Thymus (tissue), 11 donors: ENCODE results near the gene CTDNEP1. TPM values are rescaled to one million over a fixed set of nuclear protein-coding genes. Genes with fewer than 3 reads are reported as not detected.

Experiments
- DNase-seq, 9 donors: peaks; one replicate each; pipeline ENCODE4 v3.0.0-alpha.2; 2013; ENCODE audit warnings: low spot score in 9 of 9, low read depth in 6 of 9, missing footprints in 1 of 9
- H3K27ac ChIP-seq, 2 donors: one replicate each; pipeline ENCODE4 v1.5.1; 2013; ENCODE audit warnings: control low read depth in 1 of 2, low read depth in 1 of 2, low read length in 1 of 2, mild to moderate bottlenecking in 1 of 2, moderate library complexity in 1 of 2
- H3K27me3 ChIP-seq, 2 donors: one replicate each; pipeline ENCODE4 v1.5.1; 2013; ENCODE audit warnings: low read length in 1 of 2; ENCODE audit not compliant: control insufficient read depth in 2 of 2, insufficient read depth in 1 of 2
- H3K36me3 ChIP-seq, 2 donors: one replicate each; pipeline ENCODE4 v1.5.1; 2013; ENCODE audit warnings: low read length in 1 of 2, mild to moderate bottlenecking in 1 of 2, moderate library complexity in 1 of 2; ENCODE audit not compliant: control insufficient read depth in 2 of 2, insufficient read depth in 2 of 2
- H3K4me1 ChIP-seq, 2 donors: one replicate each; pipeline ENCODE4 v1.5.1; 2013; ENCODE audit warnings: low read length in 2 of 2; ENCODE audit not compliant: control insufficient read depth in 2 of 2, insufficient read depth in 2 of 2
- H3K4me3 ChIP-seq, 2 donors: one replicate each; pipeline ENCODE4 v1.5.1; 2013; ENCODE audit warnings: low read length in 2 of 2, control low read depth in 1 of 2, mild to moderate bottlenecking in 1 of 2
- H3K9me3 ChIP-seq, 2 donors: one replicate each; pipeline ENCODE4 v1.5.1; 2013; ENCODE audit warnings: low read length in 1 of 2, mild to moderate bottlenecking in 1 of 2; ENCODE audit not compliant: control insufficient read depth in 2 of 2, insufficient read depth in 1 of 2
- WGBS: extraction: QIAGEN DNeasy Blood & Tissue Kit; methylation state at CpG from one replicate; pipeline ENCODE4 v1.1.7; 2013; 5-methylcytosine and 5-hydroxymethylcytosine counted together
- polyA plus RNA-seq: library from polyadenylated mRNA; stranded (reverse); fragments of 200-250 nt; gene quantifications from one replicate; pipeline ENCODE4 v1.2.3, GENCODE V29; 2013
- total RNA-seq: library from RNA; stranded (reverse); fragments of 120-200 nt; gene quantifications from one replicate; pipeline ENCODE4 v1.2.4, GENCODE V29; 2013
- donor health status: healthy.

CTDNEP1 gene
- total and polyA plus RNA-seq, 2 donors = 19.5 to 79.7 TPM

DNA sequence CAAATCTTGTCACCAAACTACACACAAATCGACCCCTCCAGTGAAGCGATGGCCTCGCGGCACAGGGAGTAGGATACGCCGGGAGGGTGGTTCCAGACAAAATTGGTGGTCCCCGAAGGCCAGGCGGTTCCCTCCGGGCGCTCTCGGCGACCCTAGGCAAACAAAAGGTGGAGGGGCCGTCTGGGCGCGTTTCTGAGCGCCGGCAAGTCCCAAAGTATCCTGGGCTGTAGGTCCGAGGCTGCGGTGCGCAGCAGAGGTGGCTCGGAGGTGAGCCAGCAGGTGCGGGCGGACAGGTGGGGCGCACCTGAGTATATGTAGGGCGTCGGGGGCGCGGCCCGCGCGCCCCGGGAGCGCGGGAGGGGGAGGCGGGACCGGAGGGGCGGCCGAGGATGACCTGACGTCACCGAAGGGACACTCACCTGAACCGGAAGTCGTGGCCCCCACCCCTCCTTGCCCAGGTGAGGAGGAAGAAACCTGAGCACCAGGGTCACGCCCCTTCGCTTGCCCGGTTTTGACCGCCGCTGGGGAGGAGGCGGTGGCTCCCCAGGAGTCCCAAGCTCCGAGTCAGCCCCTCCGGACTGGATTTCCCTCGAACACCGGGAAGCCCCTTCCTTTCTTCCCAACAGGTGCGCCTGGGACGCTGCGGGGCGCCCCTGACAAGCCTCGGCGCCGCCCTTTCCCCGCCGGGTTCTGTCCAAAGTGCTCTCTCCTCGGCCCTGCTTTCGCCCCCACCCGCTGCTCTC lies 10.8 kb upstream of the CTDNEP1 start, which contains the start of gene CLDN7:
Gene CLDN7 (minus strand): TSS at position 287 of the 743 bp plus-strand sequence. CDS start 435 bp downstream, outside the sequence.
- H3K36me3 ChIP-seq = peaks cover 21 to 25% of the 10 kb centered on the region in 2 donors
- peak within 1 kb of the TSS in 1 of 2 donors; percentile 60 for H3K27ac ChIP-seq
- peak in 1 of 9 donors; percentile 26 for DNase-seq
- peaks cover 39 to 70% of the 10 kb centered on the region in 2 donors for H3K27me3 ChIP-seq
- H3K4me1 ChIP-seq = peaks cover 15 to 31% of the 10 kb centered on the region in 2 donors
- WGBS = 10% methylated on average over 64 of the region's 64 CpGs
- peaks cover 0 to 3% of the 10 kb centered on the region in 2 donors for H3K9me3 ChIP-seq
- H3K4me3 ChIP-seq = peak within 1 kb of the TSS; percentile 8 to 45

DNA sequence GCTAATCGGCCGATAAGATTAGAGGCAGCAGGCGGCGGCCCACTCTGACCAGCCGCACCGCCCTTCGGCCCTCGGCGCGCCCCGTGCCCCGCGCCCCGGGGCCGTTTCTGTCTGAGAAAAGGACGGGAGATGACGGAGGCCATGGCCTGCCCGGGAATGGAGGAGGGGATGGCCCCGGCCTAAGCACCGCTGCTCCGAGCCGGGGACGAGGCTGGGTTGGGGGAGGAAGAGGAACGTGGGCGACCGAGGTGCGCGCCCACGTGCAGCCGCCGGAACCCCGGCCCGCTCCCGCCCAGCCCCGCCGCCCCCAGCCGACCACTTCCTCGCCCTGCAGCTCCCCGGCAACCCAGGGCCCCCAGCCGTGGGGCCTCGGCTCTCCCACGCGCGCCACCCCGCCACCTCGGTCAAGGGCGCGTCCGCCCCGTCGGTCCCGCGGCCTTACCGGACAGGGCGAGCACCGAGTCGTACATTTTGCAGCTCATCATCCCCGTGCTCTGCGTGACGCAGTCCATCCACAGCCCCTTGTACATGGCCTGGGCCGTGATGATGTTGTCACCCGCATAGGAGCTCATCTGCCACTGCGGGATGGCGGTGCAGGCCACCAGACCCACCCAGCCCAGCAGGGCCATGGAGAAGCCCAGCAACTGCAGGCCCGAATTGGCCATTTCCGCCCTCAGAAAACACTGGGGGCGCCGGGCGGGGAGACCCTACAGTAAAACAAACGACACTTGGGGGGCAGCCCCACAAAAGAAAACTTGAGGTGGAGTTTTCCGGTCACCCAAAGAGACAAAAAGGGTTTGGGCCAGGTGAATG lies 10.1 kb upstream of the CTDNEP1 start:
- H3K27me3 ChIP-seq = peaks cover 39 to 64% of the 10 kb centered on the region in 2 donors
- peaks cover 15 to 31% of the 10 kb centered on the region in 2 donors for H3K4me1 ChIP-seq
- peak in 1 of 9 donors; percentile 30 for DNase-seq

DNA sequence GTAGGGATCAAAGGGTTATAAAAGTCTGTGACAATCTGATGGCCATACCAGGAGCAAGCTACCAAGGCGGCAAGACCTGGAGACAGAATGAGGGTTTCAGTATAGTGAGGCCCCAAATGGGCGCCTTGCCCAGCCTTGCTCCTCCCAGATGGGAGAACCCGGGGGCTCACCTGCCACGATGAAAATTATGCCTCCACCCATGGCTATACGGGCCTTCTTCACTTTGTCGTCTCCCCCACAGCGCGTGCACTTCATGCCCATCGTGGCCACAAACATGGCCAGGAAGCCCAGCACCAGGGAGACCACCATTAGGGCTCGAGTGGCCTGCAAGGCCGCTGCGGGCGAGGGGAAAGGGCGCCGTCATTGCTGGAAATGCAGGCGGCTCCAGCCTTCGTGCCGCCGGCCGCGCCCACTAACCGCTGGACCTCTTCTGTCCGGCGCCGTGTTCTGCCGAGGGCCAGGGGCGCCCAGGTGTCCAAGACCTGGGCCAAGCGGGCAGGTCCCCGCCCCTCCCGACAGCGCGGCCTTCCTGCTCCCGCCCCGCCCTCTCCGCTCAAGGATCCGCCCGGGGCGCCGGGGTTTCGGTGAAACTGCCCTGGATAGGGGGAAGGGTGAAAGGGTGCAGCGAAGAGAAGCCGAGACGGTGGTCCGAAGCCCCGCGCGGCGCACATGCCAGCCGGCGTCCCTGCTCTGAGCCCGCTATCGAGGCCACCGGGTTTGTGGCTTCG lies 9.3 kb upstream of the CTDNEP1 start:
- Histone ChIP-seq H3K4me3 (peak overlapping the region; percentile 8 to 45), H3K27ac (peak overlapping the region in 1 of 2 donors; percentile 25), H3K36me3 (peaks cover 36% of the 10 kb centered on the region in 2 donors), H3K4me1 (peaks cover 15 to 31% of the 10 kb centered on the region in 2 donors), H3K27me3 (peaks cover 39 to 58% of the 10 kb centered on the region in 2 donors), H3K9me3 (peaks cover 0 to 7% of the 10 kb centered on the region in 2 donors)
- 12% methylated on average over 54 of the region's 54 CpGs for WGBS
- DNase-seq = peak in 1 of 9 donors; percentile 28

More for the DNA sequence above, 10.1 kb upstream of the CTDNEP1 start:
- peak overlapping the region in 1 of 2 donors; percentile 25 for H3K27ac ChIP-seq
- peaks cover 28 to 30% of the 10 kb centered on the region in 2 donors for H3K36me3 ChIP-seq
- H3K4me3 ChIP-seq = peak overlapping the region; percentile 8 to 45
- peaks cover 0 to 7% of the 10 kb centered on the region in 2 donors for H3K9me3 ChIP-seq
- 9% methylated on average over 71 of the region's 71 CpGs for WGBS

DNA sequence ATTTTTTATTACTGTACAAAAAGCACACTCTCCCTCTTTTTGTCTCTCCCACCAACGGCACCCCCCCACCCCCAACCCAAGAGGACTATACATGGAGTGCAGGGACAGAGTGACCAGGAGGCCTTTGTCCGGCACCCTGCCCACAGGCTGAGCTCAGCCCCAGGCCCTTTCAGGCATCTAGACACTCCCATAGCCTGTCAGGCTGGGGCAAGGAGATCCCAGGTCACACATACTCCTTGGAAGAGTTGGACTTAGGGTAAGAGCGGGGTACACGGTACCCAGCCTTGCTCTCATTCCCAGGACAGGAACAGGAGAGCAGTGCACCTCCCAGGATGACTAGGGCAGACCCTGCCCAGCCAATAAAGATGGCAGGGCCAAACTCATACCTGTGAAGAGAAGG lies 8.6 kb upstream of the CTDNEP1 start:
- 94% methylated on average over 4 of the region's 4 CpGs for WGBS
- no peak overlapping the region for H3K4me3 ChIP-seq
- no peak overlapping the region for H3K27ac ChIP-seq
- DNase-seq = no peak
- H3K27me3 ChIP-seq = peaks cover 39 to 51% of the 10 kb centered on the region in 2 donors
- H3K4me1 ChIP-seq = peaks cover 15 to 31% of the 10 kb centered on the region in 2 donors
- H3K9me3 ChIP-seq = peaks cover 0 to 7% of the 10 kb centered on the region in 2 donors
- peaks cover 36 to 39% of the 10 kb centered on the region in 2 donors for H3K36me3 ChIP-seq

DNA sequence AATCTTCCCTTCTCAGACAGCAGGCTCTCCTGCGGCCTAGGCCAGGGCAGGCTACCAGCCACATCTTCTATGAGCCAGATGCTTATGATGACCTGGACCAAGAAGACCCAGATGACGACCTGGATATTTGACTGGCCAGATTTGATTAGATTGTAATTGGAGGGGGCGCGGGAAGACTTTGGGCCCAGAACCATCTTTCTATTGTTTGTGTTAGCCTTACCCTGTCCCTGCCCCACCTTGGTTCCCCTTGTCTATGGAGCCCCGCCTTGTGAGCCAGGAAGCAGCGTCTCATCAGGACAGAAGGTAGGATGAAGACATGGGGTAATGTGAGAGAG lies 8.0 kb upstream of the CTDNEP1 start:
- peaks cover 41 to 43% of the 10 kb centered on the region in 2 donors for H3K36me3 ChIP-seq
- H3K4me3 ChIP-seq = no peak overlapping the region
- WGBS = 97% methylated on average over 6 of the region's 6 CpGs
- peaks cover 39 to 48% of the 10 kb centered on the region in 2 donors for H3K27me3 ChIP-seq
- H3K9me3 ChIP-seq = peaks cover 0 to 7% of the 10 kb centered on the region in 2 donors
- H3K4me1 ChIP-seq = peaks cover 15 to 31% of the 10 kb centered on the region in 2 donors
- DNase-seq = no peak
- H3K27ac ChIP-seq = no peak overlapping the region

DNA sequence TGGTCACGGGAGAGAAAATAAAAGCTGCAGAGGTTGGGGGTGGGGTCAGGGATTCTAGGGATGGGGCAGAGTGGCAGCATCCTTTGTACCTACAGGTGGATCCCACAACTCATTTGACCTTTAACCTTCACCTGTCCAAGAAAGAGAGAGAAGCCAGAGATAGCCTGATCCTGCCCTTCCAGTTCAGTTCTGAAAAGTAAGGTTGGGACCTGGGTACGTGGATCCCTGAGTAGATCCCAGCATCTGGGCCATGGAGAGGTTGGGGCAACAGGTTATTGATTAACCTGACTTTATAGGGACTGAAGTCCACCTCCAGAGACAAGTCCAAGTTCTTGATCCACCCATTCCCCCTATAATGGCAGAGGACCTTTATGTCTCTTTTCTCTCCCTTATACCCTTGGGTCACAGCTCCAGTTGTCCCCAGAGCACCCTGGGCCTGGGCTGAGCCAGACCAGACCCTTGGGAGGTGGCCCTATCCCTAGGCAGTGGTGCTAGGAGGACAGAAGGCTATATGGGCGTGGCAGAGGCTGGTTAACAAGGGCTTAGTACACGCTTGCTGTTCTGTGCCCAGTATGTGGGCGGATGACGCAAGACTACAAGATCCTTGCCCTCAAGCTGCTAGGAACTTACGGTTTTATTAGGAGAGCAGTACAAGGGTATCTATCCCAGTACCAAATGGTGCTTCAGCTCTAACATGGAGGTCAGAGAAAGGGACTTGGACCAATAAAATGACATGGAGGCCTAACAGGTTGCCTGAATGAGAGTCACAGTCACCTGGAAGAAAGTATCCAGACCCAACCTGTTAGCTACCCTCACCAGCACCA lies 7.4 kb upstream of the CTDNEP1 start:
- 96% methylated on average over 7 of the region's 7 CpGs for whole genome bisulfite sequencing
- no peak overlapping the region for H3K4me3 ChIP-seq
- no peak overlapping the region for H3K27ac ChIP-seq
- H3K9me3 ChIP-seq = peaks cover 0 to 7% of the 10 kb centered on the region in 2 donors
- H3K36me3 ChIP-seq = peaks cover 45 to 47% of the 10 kb centered on the region in 2 donors
- peaks cover 15 to 31% of the 10 kb centered on the region in 2 donors for H3K4me1 ChIP-seq
- no peak for DNase-seq
- peaks cover 36 to 42% of the 10 kb centered on the region in 2 donors for H3K27me3 ChIP-seq

DNA sequence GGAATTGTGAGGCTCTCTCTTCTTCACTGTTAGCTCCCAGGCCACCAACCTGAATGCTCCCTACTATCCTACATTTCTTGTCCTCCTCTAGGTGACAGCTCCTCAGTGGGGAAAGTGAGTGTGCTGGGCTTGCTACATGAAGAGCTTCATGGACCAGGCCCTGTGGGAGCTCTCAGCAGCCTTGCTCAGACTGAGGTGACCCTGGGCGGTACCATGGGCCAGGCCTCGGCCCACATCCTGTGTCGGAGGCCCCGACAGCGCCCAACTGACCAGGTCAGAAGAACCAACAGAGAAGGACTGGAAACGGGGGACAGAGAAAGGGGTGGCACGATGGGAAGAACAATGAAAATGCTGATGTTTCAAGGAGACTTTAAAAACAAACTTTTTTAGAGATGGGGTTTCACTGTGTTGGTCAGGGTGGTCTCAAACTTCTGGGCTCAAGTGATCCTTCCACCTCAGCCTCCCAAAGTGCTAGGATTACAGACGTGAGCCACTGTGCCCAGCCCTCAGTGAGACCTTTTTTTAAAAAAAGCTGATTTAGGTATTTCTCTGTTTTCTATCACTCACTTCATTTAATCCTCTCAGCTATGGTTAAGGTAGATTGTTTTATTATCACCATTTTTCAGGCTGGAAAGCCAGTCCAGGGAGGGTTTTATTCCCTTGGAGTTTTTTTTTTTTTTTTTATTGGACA lies 5.4 kb upstream of the CTDNEP1 start:
- H3K9me3 ChIP-seq = peaks cover 0 to 4% of the 10 kb centered on the region in 2 donors
- peaks cover 45 to 48% of the 10 kb centered on the region in 2 donors for H3K36me3 ChIP-seq
- H3K27me3 ChIP-seq = peaks cover 21% of the 10 kb centered on the region in 2 donors
- H3K27ac ChIP-seq = no peak overlapping the region
- DNase-seq = no peak
- no peak overlapping the region for H3K4me3 ChIP-seq
- WGBS = 97% methylated on average over 8 of the region's 8 CpGs
- peaks cover 7 to 16% of the 10 kb centered on the region in 2 donors for H3K4me1 ChIP-seq
